ENCODE measurements around the gene WDR45B.
"Not testable (repeated sequence)": the region's sequence is repeated elsewhere in the genome, so short reads cannot be mapped to it uniquely, and the experiment has no call there.

The WDR45B gene

DNA sequence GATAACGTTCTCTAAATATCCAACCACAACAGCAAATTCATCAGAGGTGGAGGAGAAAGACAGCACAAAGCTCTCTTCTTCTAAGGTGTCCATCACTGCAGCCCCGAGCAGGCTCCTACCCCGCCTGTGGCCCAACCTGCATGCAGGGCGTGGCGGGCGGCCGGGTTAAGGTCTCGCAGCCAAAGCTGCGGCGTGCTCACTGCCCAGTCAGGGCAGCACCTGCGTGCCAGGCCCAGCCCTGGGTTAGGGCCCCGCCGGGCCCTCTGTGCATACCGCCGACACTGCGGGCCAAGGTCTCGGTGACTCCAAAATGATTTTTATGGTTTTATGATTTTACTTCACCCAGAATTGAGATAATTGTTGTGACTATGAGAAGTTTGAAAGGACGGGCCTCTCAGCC, 70.9 kb downstream of the WDR45B start:
- no peak for DNase-seq

DNA sequence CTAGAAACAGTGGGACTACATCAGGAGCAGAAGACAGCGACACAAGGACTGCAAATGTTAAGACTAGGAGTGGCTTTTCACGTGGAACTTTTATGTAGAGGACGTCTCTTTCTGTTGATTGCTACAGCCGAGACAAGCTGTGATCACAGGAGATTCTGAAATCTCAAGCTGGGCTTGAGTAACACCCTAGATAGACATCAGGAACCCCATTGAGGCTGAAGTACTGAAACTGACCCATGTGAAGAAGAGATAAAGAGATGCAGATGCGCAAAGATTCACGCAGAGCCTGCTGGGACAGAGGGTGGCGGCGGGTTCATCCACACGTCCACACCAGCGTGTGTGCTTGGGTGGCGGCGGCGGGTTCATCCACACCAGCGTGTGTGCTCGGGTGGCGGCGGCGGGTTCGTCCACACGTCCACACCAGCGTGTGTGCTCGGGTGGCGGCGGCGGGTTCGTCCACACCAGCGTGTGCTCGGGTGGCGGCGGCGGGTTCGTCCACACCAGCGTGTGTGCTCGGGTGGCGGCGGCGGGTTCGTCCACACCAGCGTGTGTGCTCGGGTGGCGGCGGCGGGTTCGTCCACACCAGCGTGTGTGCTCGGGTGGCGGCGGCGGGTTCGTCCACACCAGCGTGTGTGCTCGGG, 72.5 kb downstream of the WDR45B start:
- DNase-seq: not testable (repeated sequence)

DNA sequence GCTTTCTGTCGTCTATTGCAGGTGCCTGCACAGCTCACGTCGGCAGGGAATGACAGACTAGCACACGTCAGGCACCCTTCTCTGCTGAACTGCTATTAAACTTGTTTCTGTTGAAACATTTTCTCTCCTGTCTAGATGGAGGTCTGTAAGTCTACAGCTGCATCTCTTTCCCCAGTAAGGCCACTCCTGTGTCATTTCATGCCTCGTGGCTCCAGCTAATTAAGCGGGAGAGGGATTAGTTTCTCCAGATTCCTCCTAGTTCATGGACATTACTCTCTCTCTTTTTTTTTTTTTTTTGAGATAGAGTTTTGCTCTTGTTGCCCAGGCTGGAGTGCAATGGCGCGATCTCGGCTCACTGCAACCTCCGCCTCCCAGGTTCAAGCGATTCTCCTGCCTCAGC, 74.2 kb downstream of the WDR45B start:
- DNase-seq: no peak

DNA sequence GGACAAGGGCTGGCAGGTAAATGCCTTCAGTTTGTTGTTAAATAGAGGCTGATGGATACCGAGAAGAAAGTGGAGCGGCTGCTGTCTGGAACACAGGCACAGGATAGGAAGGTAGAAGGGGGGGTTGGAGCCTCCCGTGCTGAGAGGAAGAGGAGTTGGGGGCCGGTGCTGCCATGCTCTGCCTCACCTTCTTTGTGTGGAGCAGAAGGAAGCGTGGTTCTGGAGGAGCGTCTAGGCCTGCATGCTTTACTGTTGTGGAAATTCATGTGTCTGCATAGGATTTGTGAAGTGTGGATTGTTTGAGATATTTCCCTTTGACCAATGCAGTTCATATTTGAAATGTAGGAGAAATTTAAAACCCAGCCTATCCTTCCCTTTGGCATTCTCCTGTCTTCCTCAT, 76.4 kb downstream of the WDR45B start:
- no peak for DNase-seq

DNA sequence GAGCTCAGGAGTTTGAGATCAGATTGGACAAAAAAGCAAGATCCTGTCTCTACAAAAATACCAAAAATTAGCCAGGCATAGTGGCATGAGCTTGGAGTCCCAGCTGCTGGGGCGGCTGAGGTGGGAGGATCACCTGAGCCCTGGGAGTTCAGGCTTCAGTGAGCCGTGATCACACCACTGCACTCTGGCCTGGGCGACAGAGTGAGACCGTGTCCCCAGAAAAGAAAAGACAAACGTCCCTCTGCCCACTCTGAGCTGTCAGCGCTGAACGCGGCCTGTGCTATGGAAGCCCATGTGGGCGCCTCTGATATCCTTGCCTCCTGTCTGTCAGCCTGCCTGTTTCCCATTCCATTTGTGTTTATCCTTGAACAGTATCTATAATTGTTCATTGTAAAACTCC, 78.0 kb downstream of the WDR45B start:
- no peak for DNase-seq

DNA sequence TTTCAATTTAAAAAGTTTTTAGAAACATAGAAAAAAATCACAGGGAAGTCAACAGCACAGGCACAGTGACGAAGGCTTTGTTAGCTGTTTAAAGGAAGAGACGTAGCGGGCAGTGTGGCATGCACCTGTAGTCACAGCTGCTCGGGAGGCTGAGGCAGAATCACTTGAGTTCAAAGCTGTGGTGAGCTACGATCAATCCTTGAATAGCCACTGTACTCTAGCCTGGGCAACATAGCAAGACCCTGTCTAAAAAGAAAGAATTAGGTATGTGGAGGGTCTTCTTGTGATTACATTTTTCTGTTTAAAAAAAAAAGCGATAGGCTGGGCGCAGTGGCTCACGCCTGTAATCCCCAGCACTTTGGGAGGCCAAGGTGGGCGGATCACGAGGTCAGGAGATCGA, 78.6 kb downstream of the WDR45B start:
- DNase-seq: no peak

DNA sequence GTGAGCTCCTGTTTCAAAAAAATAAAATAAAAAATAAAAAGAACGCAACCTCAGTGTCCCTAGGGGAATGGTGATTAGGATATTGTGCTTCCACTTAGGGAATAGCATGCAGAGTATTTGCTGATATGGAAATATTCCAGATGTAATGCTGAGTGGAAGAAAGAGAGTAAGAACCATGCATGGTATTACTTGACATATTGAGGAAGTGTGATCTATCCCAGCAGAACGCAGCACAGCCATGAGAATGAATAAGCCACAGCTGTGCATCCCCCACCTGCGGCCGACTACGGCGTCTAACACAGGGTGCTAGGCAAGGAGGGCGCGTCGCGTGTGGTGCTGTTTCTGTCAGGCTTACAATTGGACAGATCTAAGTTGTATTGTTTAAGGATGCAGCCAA, 79.2 kb downstream of the WDR45B start:
- DNase-seq: no peak

DNA sequence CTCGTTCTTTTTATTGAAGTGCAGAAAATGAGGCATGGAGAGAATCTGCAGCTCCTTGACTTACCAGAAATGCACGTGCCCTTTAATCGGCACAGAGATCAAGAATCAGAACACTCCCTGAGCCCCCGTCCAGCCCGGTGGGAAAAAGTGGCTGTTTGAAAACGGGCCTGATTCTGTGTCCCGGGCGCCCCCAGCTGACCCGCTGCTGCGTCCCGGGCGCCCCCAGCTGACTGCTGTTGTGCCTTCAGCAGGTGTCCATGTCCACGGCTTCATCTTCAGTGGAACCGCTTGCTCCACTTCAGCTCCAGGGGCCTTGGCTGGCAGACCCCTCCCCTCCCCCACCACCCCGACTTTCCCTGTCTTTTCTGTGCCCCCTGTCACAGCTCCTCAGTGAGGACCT, 81.0 kb downstream of the WDR45B start:
- DNase-seq: no peak

DNA sequence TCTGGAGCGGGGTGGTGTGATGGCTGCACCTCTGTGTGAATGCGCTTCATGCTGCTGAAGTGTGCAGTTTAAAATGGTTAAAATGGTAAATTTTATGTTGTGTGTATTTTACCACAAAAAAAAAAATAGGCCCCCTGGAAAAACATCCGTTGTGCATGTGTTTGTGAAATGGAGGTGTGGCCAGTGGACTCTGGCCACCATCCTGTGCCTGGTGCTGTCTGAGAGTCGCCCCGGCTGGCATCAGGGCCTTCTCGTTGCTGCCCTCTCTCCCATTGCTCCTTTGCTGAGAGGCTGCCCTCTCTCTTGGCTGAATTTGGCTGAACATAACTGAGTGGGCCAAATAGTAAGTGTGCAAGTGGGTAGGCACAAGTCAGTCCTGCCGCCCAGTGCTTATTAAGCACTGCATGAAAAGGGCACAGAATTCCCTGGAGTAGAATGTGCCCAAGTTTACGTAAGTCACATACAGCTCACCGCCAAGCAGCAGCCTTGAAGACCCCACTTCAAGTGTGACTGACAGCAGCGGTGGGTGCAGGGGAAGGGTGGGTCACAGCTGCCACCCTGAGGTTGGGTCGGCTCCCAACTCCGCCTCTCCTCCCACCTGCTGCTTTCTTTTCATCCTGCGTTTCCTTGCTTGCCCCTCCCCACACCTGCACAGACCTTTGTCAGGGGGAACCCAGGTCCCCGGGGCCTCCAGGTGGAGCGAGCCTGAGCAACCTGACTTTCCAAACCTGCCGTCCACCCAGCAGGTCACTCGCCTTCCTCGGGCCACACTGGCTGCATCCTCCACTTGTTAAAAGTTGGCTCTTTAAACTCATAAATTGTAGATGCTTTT, 81.9 kb downstream of the WDR45B start:
- DNase-seq: no peak

DNA sequence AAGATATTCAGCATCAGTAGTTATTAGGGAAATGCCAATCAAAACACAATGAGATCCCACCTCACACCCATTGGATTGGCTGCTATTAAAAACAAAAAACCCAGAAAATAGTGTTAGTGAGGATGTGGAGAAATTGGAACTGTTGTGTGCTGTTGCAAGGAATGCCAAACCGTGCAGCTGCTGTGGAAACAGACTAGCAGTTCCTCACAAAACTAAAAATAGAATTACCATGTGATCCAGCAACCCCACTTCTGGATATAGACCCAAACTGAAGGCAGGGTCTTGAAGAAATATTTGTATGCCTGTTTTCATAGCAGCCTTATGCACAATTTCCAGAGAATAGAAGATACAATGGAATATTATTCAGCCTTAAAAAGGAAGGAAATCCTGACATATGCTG, 82.7 kb downstream of the WDR45B start:
- no peak for DNase-seq
